GM19324 (cell line): ENCODE data around the gene SND1.

Experiments
- ATAC-seq: cut with Tn5 transposase; IDR thresholded peaks from one replicate; pipeline ENCODE4 v1.9.1; 2021; ENCODE audit warnings: mild to moderate bottlenecking, moderate library complexity; ENCODE audit not compliant: unreplicated experiment, low FRiP score

SND1 gene

GRCh38 chr7:128029405-128029995 lies 377.5 kb downstream of the SND1 start:
- no peak for ATAC-seq

- ATAC-seq, result no peak
These were observed 378.3 kb downstream of the SND1 start for GRCh38 chr7:128030263-128030653.

GRCh38 chr7:128030654-128031611 lies 378.9 kb downstream of the SND1 start, which contains the start of gene LRRC4:
Gene LRRC4, minus strand, starts transcription at chr7:128031437. Its CDS starts 797 bp downstream, at chr7:128030640.
- ATAC-seq, result no peak

- no peak for ATAC-seq
These were observed 380.1 kb downstream of the SND1 start for GRCh38 chr7:128031901-128032604.

- ATAC-seq, result no peak
These were observed 380.7 kb downstream of the SND1 start for GRCh38 chr7:128032605-128033235.

- no peak for ATAC-seq
These were observed 381.3 kb downstream of the SND1 start for GRCh38 chr7:128033246-128033645.

GRCh38 chr7:128034825-128035224 lies 382.8 kb downstream of the SND1 start:
- ATAC-seq, result no peak

- ATAC-seq, result no peak
These were observed 383.7 kb downstream of the SND1 start for GRCh38 chr7:128035712-128036111.

- ATAC-seq, result no peak
These were observed 384.4 kb downstream of the SND1 start for GRCh38 chr7:128036226-128036940.

- no peak for ATAC-seq
These were observed 385.1 kb downstream of the SND1 start for GRCh38 chr7:128037081-128037480.

GRCh38 chr7:128037880-128038619 lies 386.1 kb downstream of the SND1 start:
- peak; percentile 45 for ATAC-seq

GRCh38 chr7:128039544-128039953 lies 387.6 kb downstream of the SND1 start:
- no peak for ATAC-seq

- ATAC-seq, result no peak
These were observed 388.2 kb downstream of the SND1 start for GRCh38 chr7:128040205-128040604.

GRCh38 chr7:128041203-128041602 lies 389.2 kb downstream of the SND1 start:
- no peak for ATAC-seq

GRCh38 chr7:128042012-128042411 lies 390.0 kb downstream of the SND1 start:
- no peak for ATAC-seq

- no peak for ATAC-seq
These were observed 392.1 kb downstream of the SND1 start for GRCh38 chr7:128044064-128044463.

GRCh38 chr7:128045158-128045557 lies 393.2 kb downstream of the SND1 start:
- no peak for ATAC-seq

- no peak for ATAC-seq
These were observed 393.8 kb downstream of the SND1 start for GRCh38 chr7:128045766-128046165.

- ATAC-seq, result no peak
These were observed 400.4 kb downstream of the SND1 start for GRCh38 chr7:128052404-128052803.
